NB4 (cell line): ENCODE measurements around the gene SVOP.

ENCODE experiments used
- CTCF ChIP-seq: IDR thresholded peaks from one replicate; pipeline ENCODE4 v1.5.1; 2012; ENCODE audit warnings: low read depth, low read length
- POLR2A ChIP-seq: IDR thresholded peaks from 2 replicates; pipeline ENCODE4 v1.6.1; 2011; ENCODE audit warnings: mild to moderate bottlenecking; ENCODE audit not compliant: insufficient read length; ENCODE audit errors: extremely low read depth
- TF ChIP-seq, protein P1 (sequence below): IDR thresholded peaks from 2 replicates; pipeline ENCODE4 v1.6.1; 2011; ENCODE audit warnings: low read depth, low read length

- TF ChIP-seq CTCF = no peak
- TF ChIP-seq, protein P1, sequence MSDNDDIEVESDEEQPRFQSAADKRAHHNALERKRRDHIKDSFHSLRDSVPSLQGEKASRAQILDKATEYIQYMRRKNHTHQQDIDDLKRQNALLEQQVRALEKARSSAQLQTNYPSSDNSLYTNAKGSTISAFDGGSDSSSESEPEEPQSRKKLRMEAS = no peak
- no peak for TF ChIP-seq POLR2A
These were observed 37.6 kb downstream of the SVOP start for GRCh38 chr12:108983227-108983626.
